CD4-positive, alpha-beta T cell treated with Interleukin-4 for 4 hours (primary cell): ENCODE results near the gene NFKB2.

ENCODE experiments used
- DNase-seq: peaks from one replicate; pipeline ENCODE4 v3.0.0-alpha.2; 2020

Gene NFKB2

DNA sequence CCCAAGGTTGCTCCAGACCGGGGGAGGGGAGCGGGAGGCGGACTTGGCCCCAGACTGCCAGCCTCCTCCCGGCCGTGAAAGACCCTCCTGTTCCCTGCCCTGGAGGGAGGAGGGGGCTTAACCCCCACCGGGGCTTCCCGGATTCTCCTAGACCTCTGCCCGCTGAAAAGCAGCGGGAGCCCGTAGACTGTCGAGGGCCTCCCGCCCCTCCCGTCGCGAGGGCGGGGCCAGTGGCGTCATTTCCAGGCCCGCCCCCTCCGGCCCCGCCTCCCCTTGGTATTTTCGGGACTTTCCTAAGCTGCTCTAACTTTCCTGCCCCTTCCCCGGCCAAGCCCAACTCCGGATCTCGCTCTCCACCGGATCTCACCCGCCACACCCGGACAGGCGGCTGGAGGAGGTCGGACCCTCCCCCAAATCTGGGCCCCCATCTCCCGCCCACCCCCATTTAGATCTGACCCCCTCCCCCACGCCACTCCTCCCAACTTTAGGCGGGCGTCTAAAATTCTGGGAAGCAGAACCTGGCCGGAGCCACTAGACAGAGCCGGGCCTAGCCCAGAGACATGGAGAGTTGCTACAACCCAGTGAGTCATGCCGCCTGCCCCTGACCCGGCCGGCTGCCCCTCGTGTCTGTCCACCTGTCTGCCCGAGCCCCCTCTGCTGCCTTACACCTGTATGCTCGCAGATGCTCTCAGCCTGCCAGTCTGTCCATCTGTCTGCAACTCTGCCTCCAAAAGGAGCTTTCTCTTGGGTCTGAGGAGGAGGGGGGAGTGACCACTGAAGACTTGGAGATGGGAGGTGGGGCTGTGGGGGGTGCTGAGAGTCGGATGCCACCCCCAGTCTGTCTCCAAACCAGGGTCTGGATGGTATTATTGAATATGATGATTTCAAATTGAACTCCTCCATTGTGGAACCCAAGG is at the start of gene NFKB2:
Gene NFKB2 (plus strand): TSS at position 306 of the 917 bp plus-strand sequence. CDS start 255 bp downstream, at position 561.
- DNase-seq, result peak; percentile 88

DNA sequence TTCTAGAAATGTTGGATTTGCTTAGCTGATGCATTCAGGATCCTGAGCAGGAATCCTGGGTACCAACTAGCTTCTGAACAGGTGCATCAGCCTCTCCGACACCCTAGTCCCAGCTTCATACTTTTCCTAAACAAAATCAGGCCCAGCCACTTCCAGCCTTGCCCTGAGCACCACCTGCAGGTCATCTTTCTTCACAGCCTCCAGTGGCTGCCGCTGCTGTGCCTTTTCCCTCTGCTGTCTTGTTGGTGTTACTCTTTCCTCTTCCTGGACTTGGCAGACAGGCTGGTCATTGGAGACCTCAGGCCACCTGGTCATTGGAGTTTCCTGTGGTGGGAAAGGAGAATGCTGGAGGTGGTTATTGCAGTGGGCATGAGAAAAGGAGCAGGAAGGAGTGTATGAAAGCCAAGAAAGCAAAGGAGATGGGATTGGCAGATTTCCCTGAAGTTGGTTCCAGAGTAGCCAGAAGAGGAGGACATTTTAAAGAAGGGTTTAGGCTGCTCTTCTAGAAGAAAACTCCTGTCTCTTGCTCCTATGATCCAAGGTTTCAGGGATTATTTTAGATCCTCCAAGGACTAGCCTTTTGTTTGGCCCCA is 48.2 kb upstream of the NFKB2 start:
- DNase-seq, result no peak

DNA sequence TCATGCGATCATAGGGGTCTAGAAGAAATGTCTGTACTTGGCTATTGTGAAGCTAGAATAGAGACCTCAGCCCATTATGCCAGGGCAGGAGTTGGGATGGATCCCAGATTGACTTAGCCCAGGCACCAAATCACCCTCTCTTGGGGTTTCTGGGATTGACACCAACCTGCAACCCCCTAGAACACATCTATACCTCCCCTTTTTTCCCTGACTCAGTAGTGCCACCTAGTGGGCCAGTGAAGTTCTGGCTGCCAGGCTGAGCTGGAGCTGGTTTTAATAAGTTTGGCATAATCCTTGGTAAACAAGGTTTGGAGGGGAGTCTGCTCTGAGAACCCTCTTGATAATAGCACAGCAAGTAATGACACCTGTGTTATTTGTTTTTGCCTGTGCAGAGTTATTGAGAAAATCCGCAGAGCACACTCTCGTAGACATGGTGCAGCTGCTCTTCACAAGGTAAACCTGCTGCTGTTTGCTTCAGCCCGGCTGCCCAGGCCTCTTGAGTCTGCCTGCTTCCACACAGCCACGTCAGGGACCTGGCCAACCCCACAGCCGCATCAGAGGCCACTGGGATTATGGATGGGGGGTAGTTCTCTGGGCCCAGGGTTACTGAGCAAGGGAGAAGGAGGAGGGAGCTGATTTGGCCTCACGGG is 43.3 kb upstream of the NFKB2 start:
- peak; percentile 70 for DNase-seq

DNA sequence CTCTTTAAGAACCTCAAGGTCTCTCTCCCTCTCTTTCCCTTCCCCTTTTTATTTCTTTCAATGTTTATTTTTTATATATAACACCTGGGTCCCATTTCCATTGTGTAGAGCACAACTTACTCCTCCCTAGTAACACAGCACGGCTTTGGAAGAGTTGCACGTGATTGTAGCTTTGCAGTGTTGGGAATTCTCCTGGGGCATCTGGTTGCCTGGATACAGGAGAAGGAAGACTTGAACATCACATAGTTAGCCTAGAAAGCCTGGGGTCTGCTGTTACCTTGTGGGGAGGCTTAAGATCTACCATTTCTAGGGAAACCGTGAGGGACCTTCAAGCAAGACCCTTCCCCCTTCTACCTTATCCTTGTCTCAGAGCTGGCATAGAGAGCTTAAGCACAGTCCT is 41.1 kb upstream of the NFKB2 start:
- no peak for DNase-seq

DNA sequence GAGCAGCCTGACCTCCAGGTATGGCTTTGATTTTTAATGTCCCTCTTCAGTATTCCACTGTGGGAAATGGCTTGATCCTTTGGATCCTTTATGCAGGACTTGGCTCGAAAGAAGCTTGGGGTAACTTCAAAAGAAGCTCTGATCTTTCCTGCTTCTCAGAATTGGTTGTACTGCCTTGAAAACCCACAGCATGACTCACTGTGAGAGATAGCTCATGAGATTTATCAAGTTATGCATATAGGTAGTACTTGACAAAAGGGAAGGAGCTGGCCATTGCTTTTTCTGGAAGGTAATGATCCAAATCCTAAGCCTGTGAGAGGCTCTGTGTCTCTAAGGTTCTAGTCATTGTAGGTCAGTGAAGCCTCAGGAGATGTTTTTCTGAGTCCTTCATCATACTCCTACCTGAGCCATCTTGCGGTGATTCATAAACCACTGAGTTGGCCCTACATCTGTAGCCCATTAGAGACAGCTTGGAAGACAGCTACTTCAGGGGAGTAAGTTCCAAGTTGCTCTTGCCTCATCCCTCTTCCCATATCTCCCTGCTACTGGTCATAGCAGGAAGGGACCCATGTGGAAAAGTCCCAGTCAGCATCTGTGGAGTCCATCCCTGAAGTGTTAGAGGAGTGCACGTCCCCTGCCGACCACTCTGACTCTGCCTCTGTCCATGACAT is 36.7 kb upstream of the NFKB2 start:
- DNase-seq, result no peak

DNA sequence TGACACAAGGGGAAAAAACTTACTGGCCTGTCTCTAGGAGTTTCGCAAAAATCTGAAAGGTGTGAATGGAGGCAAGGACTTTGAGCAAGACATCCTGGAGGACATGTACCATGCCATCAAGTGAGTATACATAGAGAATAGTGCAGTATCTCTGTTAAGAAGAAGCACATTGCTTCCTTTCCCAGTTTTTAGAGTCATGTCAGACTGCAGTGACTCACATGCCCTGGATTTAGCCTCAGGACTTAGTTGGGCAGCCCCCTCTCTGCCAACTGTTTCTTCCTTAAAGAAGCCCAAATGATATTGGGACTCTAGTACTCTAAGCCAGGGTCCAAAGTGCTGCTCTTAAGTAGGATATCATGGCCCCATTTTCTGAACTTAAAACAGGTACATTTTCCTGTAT is 28.1 kb upstream of the NFKB2 start:
- no peak for DNase-seq

DNA sequence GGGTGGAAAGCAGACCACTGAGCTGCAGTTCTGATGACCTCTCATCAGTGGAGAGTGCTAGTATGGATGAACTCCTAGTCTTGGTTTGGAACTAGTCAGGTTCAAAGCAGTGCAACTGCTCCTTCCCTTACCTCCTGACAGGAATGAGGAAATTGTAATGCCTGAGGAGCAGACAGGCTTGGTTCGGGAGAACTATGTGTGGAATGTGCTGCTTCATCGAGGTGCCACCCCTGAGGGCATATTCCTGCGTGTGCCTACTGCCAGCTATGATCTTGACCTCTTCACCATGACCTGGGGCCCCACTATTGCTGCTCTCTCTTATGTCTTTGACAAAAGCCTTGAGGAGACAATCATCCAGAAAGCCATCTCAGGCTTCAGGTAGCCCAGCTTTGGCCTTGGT is 27.4 kb upstream of the NFKB2 start:
- DNase-seq, result no peak

DNA sequence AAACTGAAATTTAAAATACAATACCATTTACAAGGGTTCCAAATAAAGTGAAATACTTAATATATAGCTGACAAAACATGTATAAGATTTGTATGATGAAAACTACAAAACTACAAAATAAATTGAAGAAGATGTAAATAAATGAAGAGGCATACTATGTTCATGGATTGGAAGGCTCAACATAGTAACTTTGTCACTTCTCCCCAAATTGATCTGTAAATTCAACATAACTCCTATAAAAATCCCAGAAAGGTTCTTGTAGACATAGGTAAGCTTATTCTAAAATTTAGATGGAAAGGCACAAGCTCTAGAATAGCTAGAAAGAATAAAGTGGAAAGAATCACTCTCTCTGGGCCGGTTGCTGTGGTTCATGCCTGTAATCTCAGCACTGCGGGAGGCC is 24.2 kb upstream of the NFKB2 start:
- no peak for DNase-seq

DNA sequence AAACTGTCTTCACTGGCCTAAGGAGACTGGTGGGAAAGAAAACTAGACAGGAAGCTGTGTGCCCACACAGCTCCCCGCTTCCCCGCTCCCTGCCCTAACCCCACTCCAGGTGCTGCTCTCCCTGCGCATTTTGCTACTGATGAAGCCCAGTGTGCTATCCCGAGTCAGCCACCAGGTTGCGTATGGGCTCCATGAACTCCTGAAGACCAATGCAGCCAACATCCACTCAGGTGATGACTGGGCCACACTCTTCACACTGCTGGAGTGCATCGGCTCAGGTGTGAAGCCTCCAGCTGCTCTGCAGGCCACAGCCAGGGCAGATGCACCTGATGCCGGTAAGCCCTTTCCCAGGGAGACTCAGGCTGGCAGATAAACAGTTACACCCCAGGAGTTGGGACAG is 20.3 kb upstream of the NFKB2 start:
- DNase-seq, result no peak

DNA sequence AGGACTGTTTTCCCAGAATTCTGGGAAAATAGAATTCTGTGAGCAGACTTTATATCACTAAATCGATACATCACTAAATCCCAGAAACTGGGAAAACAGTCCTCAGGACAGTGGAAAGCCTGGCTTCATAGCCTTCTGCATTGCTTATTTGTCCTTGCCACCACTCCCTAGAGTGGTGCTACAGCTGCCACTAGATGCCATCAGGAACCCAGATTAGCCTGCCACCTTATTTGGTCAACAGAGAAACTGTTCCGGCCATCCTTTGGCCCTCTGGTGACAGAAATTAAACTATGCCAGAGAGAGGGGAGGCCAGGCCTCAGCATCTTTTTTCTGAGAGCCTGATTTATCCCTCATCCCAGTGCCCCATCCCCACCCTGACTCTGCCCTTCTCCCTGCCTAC is 19.6 kb upstream of the NFKB2 start:
- DNase-seq, result no peak

DNA sequence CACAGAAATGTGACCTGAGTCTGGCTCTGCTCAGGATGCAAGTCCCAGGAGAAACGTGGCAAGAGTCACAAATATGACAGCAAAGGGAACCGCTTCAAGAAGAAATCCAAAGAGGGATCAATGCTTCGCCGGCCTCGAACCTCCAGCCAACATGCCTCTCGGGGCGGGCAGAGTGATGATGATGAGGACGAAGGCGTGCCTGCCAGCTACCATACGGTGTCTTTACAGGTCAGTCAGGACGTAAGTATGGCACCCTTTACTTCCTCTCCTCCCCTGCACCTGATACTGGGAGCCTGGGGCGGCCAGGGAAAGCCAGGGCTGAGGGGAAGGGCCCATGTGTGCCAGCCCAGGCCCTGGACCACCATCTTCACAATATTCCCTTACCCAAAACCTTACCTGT is 18.6 kb upstream of the NFKB2 start:
- no peak for DNase-seq

DNA sequence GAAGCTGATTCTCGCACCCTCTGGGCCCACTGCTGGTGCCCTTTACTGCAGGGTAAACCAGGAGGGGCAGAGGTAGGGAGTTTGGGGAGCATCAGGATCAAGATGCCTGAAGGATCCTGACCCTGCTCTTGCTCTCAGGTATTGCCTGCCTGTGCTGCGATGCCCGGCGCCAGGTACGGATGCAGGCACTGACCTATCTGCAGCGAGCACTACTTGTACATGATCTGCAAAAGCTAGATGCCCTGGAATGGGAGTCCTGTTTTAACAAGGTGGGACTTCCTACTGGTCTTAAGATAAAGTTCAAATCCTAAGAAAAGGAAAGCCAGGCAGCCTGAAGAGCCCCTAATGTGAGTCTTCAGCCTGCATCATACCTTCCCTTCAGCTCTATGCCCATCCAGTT is 16.1 kb upstream of the NFKB2 start:
- DNase-seq, result no peak

DNA sequence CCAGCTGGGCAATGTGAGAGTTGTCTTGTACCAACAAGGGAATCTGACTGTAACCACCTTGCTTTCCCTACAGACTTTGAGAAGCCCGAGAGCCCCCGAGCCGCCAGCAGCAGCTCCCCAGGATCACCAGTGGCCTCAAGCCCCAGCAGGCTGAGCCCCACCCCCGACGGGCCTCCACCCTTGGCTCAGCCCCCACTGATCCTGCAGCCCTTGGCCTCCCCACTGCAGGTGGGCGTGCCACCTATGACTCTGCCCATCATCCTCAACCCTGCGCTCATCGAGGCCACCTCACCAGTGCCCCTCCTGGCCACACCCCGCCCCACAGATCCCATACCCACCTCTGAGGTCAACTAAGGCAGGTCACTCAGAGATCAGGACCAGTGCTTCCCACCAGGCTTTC is 13.5 kb upstream of the NFKB2 start:
- no peak for DNase-seq

DNA sequence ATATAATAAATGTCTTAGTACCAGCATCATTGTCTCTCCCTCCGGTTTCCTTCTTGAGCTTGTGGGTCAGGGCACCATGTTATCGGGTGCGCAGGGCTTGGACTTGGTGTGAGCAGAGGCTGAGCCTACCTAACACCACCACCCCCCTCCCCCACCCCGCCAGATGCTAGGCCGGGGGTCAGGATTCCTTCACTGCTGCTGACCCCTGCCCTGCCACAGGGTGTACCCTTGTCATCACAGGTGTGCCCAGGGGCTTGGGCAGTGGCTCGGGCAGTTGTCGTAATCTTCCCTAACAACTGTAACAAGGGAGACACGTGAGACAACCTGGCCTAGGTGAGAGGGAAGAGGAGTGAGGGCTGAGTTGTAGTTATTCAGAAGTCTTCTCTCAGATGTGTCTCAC is 12.6 kb upstream of the NFKB2 start:
- no peak for DNase-seq

DNA sequence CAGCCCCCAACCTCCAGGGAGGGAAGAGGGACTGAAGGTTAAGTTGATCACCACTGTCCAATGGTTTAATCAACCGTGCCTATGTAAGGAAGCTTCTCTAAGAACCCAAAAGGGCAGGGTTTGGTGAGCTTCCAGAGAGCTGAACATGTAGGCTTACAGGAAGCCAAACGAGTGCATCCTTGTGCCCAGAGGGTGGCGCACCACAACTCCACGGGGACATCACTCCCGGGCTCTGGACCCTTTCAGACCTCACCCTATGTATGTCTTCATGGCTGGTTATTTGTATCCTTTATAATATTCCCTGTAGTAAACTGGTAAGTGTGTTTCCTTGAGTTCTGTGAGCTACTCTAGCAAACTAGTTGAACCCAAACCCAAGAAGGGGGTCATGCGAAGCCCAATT is 11.5 kb upstream of the NFKB2 start:
- DNase-seq, result no peak

DNA sequence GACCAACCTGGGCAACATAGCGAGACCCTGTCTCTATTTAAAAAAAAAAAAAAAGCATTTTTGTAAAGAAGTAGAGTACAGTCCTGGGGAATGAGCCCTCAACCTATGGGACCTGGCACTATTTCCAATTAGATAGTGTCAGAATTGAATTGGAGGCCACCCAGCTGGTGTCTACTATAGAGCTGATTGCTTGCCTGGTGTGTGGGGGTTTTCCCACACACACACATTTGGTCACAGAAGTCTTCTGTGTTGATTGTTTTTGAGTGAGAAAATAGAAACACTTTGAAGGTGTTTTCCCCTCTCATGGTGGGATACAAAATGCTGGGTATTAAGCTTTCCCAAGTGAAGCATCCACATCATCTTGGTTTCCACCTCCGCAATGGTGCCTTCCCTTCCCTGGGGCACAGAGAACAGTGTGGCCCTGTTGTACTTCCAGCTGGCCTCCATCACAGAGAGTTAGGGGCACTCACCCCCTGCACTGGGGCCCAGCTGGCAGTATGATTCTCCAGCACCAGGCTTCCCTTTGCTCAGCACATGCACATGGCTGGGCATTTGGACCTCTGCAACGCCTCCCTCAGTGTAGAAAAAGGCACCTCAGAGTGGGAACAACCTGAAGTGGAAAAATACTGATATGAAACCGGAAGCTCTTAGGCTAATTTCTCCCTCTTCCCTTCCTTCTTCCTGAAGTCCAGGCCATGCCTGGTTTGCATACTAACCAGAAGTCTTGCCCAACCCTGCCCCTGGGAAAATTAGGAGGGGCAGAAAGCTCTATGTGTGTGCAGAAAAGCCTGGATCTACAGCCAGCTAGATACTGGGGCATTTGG is 10.7 kb upstream of the NFKB2 start:
- DNase-seq, result no peak

DNA sequence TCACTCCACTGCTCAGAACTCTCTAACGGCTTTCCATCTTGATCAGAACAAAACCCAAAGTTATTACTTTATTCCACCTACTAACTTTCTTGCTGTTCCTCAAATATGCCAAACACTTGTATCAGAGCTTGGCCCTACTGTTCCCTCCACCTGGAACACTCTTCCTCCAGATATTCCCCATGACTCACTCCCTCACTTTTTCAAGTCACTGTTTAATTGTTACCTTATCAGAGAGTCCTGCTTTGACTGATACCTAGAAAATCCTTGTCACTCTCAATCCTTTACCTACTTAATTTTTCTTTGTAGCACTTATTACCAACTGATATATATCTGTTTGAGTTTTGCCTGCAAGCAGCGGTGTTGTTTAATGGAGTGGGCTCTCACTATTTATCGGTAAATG is 5.6 kb upstream of the NFKB2 start:
- no peak for DNase-seq

DNA sequence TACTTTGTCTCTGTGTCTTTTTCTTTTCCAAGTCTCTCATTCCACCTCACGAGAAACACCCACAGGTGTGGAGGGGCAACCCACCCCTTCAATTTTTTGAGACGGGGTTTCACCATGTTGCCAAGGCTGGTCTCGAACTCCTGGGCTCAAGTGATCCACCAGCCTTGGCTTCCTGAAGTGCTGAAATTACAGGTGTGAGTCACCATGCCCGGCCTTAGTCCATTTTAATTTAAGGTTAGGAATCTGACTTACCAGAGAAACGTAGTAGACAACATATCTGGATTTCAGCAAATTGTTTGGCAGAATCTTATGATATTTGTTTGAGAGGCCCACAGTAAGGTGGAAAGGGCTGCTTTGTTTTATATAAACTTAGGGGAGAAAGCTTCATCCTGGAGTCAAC is 3.2 kb upstream of the NFKB2 start:
- DNase-seq, result no peak

DNA sequence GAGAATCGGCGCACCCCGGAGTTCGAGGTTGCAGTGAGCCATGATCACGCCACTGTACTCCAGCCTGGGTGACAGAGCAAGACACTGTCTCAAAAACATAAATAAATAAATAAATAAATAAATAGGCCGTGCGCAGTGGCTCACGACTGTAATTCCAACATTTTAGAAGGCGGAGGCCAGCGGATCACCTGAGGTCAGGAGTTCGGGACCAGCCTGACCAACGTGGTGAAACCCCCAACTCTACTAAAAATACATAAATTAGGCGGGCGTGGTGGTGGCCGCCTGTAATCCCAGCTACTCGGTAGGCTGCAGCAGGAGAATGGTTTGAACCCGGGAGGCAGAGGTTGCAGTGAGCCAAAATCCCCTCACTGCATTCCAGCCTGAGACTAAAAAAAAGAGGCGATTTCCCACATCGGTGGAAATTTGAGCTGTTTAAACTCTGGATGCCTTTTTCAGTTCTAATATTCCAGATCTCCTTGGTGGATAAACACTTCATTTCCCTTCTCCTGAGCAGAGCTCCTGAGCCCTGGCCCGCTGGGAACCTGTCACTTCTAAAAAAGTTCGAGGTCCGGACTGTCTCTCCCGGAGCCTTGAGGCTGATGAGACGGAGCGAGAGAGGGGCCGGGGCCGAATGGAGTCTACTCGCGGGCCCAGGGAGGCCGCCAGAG is 2.0 kb upstream of the NFKB2 start:
- no peak for DNase-seq

DNA sequence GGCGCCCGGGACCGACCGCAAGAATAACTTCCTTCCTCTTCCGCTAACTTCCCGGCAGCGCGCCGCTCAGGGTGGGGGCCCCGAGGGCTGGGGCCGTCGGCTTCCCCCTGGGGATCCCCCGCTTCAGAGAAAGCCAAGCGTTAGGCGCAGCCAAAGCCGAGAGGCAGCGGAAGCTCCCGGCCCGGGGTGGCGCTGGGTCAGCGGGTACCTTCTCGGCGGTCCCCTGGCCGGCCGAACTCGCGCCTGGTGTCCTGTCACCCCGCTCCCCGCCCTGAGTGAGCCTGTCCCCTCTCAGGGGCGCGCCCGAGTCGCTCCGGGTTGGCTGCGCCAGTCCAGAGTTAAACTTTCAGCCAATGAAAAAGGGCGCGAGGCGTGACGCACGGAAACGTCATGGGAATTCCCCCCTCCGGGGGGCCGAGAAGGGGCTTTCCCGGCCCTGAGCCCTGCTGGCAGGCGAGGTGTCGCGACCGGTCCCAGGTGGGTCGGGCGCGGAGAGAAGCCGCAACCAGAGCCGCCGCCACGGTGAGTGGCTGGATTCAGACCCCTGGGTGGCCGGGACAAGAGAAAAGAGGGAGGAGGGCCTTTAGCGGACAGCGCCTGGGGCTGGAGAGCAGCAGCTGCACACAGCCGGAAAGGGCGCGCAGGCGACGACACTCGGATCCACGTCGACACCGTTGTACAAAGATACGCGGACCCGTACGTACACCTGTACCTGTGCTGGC is 1.3 kb upstream of the NFKB2 start:
- DNase-seq, result peak; percentile 98

DNA sequence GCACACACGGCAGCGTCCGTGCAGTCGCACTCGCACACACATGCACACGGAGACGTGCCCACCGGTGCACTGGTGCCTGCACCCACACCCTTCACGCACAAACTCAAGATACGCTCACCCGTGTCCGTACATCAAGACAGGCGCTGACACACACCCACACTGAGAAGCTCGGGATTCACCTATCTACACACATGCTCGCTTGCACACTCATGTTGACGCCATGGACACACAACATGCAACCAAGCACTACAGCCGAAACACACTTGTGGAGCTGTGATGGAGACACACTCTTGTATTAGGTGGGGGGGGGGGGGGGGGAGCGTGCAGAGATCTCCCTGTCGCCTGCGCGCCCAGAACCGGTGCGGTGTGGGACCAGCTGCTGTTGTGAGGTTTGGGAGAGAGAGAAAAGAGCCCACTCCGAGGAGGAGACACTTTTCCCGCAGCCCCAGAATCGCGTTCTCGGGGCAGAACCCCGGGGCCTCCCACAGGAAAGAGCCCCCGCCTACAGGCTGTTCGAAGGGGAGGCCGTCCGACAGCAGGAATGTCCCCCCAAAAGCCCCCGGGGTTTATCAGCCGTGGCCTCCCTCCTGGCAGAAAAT is 605 bp upstream of the NFKB2 start:
- peak; percentile 64 for DNase-seq
